Measurements from ENCODE around the gene FBXO36. TPM values are rescaled to one million over a fixed set of nuclear protein-coding genes. Genes with fewer than 3 reads are reported as not detected.

FBXO36 gene
- total and polyA plus RNA-seq, 2 of the 8 experiments (the other 6 are each of a cell fraction or from before 2014, with no cell fraction given) = 3.4 TPM

- no peak overlapping the region for H4K5ac ChIP-seq (ENCODE audit: insufficient read length, low read depth, low read length)
- H3K4me3 ChIP-seq (ENCODE audit: extremely low read depth in 1 of 4, insufficient read depth in 2 of 4, low read depth in 3 of 4, low read length in 4 of 4) = no peak overlapping the region
- H2BK20ac ChIP-seq (ENCODE audit: low read length) = no peak overlapping the region
- H4K8ac ChIP-seq (ENCODE audit: extremely low read depth, insufficient read depth, low read length) = no peak overlapping the region
- no peak overlapping the region for H3K14ac ChIP-seq (ENCODE audit: insufficient read length)
- H3K36me3 ChIP-seq (ENCODE audit: control insufficient read depth in 2 of 4, insufficient read depth in 4 of 4, low read length in 3 of 4) = no peaks in the 10 kb centered on the region
- no peaks in the 10 kb centered on the region for H3K9me3 ChIP-seq (ENCODE audit: insufficient read depth in 2 of 2, low read depth in 1 of 2, low read length in 1 of 2)
- no peak overlapping the region for H2BK5ac ChIP-seq (ENCODE audit: low read depth, low read length)
- no peak overlapping the region for H3K27ac ChIP-seq (ENCODE audit: low read depth, low read length)
- no peak overlapping the region for H3K23ac ChIP-seq (ENCODE audit: insufficient read length)
- H3K18ac ChIP-seq (ENCODE audit: extremely low read depth, low read length) = no peak overlapping the region
- H2BK12ac ChIP-seq (ENCODE audit: low read depth, low read length) = no peak overlapping the region
- no peaks in the 10 kb centered on the region for H3K4me1 ChIP-seq (replicated peaks in 1 of 4; ENCODE audit: control insufficient read depth in 3 of 4, insufficient read depth in 4 of 4, low read length in 3 of 4)
- 94% methylated on average over 3 of the region's 3 CpGs; no CpG with 5 or more reads in 1 of the 2 experiments for WGBS, 2 experiments (ENCODE audit: extremely low coverage in 1 of 2, insufficient coverage in 1 of 2, insufficient read length in 1 of 2, insufficient replicate concordance in 2 of 2, low coverage in 1 of 2, low lambda C conversion rate in 2 of 2, missing lambda C conversion rate in 1 of 2)
- no peaks in the 10 kb centered on the region for H3K27me3 ChIP-seq (replicated peaks in 1 of 4; ENCODE audit: control insufficient read depth in 3 of 4, extremely low read depth in 1 of 4, insufficient read depth in 3 of 4, low read length in 3 of 4)
- H3K4me2 ChIP-seq (ENCODE audit: insufficient read depth in 1 of 2, low read depth in 2 of 2, low read length in 2 of 2) = no peak overlapping the region
- no peak overlapping the region for H2BK120ac ChIP-seq (replicated peaks; ENCODE audit: low read depth, low read length)
- H4K20me1 ChIP-seq (replicated peaks in 1 of 2; ENCODE audit: control insufficient read depth in 1 of 2, insufficient read depth in 2 of 2, low read length in 2 of 2) = no peaks in the 10 kb centered on the region
- H3K79me1 ChIP-seq (ENCODE audit: low read depth, low read length) = no peaks in the 10 kb centered on the region
- CTCF ChIA-PET (ENCODE audit: partially characterized antibody) = interaction anchor here (1.2 to 2.8 kb wide), 3 partner anchors 13 to 110 kb away, joined by 3 to 10 read pairs (median 4); no protein-coding TSS in a partner anchor
- TF ChIP-seq POLR2AphosphoS5 (IDR thresholded peaks at IDR 0.05; ENCODE audit: low read depth, low read length) = no peak
- no peak for TF ChIP-seq SIN3A (conservative IDR thresholded peaks at IDR 0.05 in 1 of 2, IDR thresholded peaks at IDR 0.05 in 1 of 2; ENCODE audit: low read depth in 1 of 2, low read length in 2 of 2)
- TF ChIP-seq NANOG (IDR thresholded peaks at IDR 0.05; ENCODE audit: insufficient read depth, low read depth, low read length, poor library complexity, severe bottlenecking) = no peak
- TF ChIP-seq SP1 (IDR thresholded peaks at IDR 0.05; ENCODE audit: low read depth, low read length) = no peak
- TF ChIP-seq TAF7 (optimal IDR thresholded peaks at IDR 0.05; ENCODE audit: borderline replicate concordance, low read depth, low read length) = no peak
- TF ChIP-seq TBP (IDR thresholded peaks at IDR 0.05; ENCODE audit: low read depth, low read length) = no peak
- no peak for DNase-seq (ENCODE audit: low read depth in 1 of 2, low spot score in 2 of 2)
- no peak overlapping the region for H4K91ac ChIP-seq (replicated peaks; ENCODE audit: insufficient read length, low read length)
- FAIRE-seq = no peak
- H3K79me2 ChIP-seq (ENCODE audit: control insufficient read depth in 1 of 2, insufficient read depth in 2 of 2, low read length in 2 of 2) = no peaks in the 10 kb centered on the region
- H3K9ac ChIP-seq (replicated peaks in 1 of 4; ENCODE audit: extremely low read depth in 1 of 4, low read depth in 3 of 4, low read length in 3 of 4) = no peak overlapping the region
- no peak overlapping the region for H2BK15ac ChIP-seq (ENCODE audit: low read length)
- H2AK5ac ChIP-seq (ENCODE audit: low read depth, low read length) = no peak overlapping the region
- H3K56ac ChIP-seq (replicated peaks; ENCODE audit: insufficient read length, low read depth, low read length) = no peak overlapping the region
- H3K4ac ChIP-seq (replicated peaks; ENCODE audit: insufficient read length, low read depth, low read length) = no peak overlapping the region
- H2AFZ ChIP-seq (ENCODE audit: low read length) = no peak overlapping the region
- POLR2A ChIA-PET (ENCODE audit: partially characterized antibody) = no interaction called here
- no peaks in the 10 kb centered on the region for H3K23me2 ChIP-seq (ENCODE audit: low read depth, low read length)
These were observed 127.8 kb downstream of the FBXO36 start for GRCh38 chr2:230050136-230050535.
